Measurements from ENCODE around the gene NUDT21. TPM values are rescaled to one million over a fixed set of nuclear protein-coding genes. Genes with fewer than 3 reads are reported as not detected.

Gene NUDT21
- total RNA-seq, 2 donors from 2014 or later: 308 to 362 TPM

GRCh38 chr16:56425439-56425832 is 25.7 kb downstream of the NUDT21 start, which contains the start of gene AMFR:
TSS of gene AMFR (minus strand) at chr16:56425545. CDS start at chr16:56425327, 218 bp downstream.
- H3K9me3 Mint-ChIP-seq: no peaks in the 10 kb centered on the region
- H3K27ac Mint-ChIP-seq: peak within 1 kb of the TSS; percentile 89 to 96
- peak; percentile 94 for ATAC-seq
- peak; percentile 70 to 74 for DNase-seq (ENCODE audit: low spot score in 2 of 2)
- H3K36me3 Mint-ChIP-seq: peaks cover 4 to 5% of the 10 kb centered on the region in 2 donors

DNA sequence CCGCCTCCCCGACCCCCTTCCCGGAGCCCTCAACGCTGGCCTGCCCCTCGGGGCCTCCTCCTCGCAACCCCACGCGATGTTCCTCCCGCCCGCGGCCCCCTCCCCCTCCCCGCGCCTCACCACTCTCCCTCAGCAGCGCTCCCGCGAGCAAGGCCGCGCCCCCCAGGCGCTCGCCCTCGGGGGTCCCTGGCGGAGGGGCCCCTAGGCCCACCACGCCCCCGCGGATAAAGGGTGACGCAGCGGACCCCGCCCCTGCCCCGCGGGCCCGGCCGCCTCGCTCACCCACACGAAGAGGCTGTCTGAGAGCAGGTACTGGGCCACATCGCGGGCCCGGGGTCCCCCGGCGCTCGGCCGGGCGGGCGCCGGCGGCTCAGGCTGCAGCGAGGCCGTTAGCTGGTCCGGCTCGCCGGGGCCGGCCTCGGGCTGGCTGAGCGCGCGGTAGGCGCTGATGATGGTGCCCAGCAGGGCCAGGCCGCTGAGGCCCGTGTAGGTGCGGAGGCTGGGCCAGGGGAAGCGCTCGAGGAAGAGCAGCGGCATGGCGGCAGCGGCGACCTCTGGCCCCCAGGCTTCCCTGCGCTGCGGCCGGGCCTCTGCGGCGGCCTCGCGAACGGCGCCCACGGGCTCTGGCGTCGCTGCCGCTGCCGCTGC is 26.2 kb downstream of the NUDT21 start:
- Mint-ChIP-seq H3K36me3 (peaks cover 0 to 5% of the 10 kb centered on the region in 2 donors), H3K9me3 (no peaks in the 10 kb centered on the region), H3K27ac (peak overlapping the region; percentile 89 to 96)
- peak; percentile 45 to 60 for DNase-seq (ENCODE audit: low spot score in 2 of 2)
- ATAC-seq: peak; percentile 56 to 60

DNA sequence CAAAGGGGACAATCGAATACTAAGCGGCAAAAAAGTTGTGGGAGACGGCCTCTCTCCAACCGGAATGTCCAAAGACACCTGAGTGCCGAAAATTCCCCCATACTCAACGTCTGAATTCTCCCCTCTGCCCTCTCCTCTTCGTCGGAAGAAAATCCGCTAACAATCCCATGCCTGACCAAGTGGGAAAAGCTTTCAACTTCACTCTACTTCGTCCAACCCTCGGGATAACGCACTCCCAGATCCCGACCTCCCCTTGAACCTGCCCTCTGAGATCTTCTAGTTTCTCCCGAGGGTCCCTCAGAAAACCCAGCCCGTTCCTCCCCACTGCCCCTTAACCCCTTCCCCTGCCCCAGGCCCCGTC is 26.7 kb downstream of the NUDT21 start:
- peaks cover 0 to 5% of the 10 kb centered on the region in 2 donors for H3K36me3 Mint-ChIP-seq
- ATAC-seq: no peak
- H3K27ac Mint-ChIP-seq: peak overlapping the region; percentile 89 to 96
- H3K9me3 Mint-ChIP-seq: no peaks in the 10 kb centered on the region
- no peak for DNase-seq (ENCODE audit: low spot score in 2 of 2)

DNA sequence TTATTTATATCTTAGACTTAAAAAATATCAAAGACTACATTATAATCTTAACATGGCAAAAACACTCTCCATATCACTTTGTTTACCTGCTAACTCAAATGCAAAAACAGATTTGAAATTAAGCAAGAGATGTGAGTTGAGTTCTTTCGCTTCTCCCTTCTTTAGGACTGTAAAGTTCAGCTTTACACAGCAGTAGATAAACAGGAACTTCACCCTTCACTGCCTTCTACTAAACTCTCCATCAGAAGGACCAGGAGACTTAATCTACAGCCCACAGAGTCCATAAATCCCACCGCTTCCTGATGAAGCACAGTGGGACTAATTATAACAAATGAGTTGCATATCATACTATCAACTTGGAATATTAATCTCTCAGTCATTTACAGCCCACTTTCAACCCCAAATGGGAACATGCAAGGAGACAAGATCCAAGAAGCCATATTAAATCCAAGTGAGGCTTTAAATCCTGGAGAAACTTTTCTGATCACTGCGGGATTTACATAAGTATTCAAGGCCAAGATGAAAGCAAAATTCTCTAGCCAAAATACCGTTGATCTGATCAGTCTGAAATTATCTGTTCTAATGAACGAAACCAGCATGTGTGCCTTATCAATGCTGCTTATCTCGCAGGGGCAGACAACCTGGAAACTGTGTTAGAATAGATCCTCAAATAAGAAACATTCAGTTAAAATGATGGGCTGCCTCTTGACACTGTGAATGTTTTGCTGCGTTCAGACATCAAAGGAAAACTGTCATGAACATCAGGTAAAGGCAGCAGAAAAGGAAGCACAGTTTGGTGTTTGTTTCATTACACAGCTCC is 27.3 kb downstream of the NUDT21 start:
- Mint-ChIP-seq H3K9me3 (no peaks in the 10 kb centered on the region), H3K36me3 (peaks cover 0 to 5% of the 10 kb centered on the region in 2 donors), H3K27ac (peak overlapping the region; percentile 89 to 96)
- DNase-seq (ENCODE audit: low spot score in 2 of 2): no peak
- no peak for ATAC-seq

DNA sequence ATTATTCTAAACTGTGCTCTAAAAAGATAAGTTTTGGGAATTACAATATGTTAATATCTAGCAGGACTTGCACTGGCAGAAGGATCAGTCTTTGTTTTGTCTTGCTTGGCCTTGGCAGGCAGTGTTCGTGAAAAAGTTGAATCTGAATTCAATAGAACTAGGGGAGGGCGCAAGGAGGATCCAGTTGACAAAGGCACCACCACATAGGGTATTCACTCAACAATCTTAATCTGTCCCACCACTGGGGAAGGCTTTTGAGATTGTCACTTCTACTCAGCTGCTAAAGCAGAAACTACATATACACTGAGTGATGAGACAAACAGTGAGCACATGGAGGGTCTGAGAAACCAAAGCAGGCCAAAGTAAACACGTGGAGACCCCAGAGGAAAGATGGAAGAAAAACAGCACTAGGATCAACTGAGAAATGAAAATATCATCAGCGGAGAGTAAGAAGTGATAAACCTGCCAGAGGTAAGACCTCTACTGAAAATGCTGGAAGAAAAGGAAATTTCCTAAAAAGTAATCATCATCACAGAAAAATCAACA is 28.2 kb downstream of the NUDT21 start:
- Mint-ChIP-seq H3K36me3 (peaks cover 0 to 5% of the 10 kb centered on the region in 2 donors), H3K27ac (peak overlapping the region in 1 of 2 donors; percentile 34), H3K9me3 (no peaks in the 10 kb centered on the region)
- no peak for DNase-seq (ENCODE audit: low spot score in 2 of 2)
- ATAC-seq: no peak

DNA sequence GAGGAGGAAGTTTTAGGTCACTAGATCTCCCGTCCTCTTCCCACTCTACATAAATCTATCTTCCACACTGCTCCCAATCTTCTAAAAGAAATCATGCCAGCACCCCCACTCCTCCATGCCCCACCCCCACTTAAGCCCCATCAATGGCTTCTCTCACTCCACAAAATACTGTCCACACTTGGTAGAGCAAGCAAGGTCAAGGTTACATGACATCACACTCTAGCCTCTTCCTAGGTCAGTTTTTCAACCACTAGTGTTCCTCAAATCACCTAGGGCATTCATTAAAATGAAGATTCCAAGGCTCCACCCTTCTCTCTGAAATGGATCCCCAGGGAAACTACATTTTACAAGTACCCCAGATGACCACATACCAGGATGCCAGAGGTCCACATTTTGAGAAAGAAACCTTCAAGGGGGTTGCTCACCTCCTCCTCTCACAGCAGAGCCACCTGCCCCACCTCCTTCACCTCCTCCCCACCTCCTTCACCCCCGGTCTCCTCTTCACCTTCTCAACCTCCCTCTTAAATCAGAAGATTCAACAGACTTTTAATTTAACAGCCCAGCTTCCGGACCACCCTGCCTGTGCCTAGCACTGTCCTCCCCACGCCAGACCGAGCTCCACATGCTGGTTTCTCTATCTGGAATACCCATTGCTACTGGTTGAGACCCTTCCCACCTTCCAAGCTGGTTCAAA is 29.0 kb downstream of the NUDT21 start:
- DNase-seq (ENCODE audit: low spot score in 2 of 2) (no peak), ATAC-seq (no peak)
- Mint-ChIP-seq H3K9me3 (no peaks in the 10 kb centered on the region), H3K36me3 (peaks cover 0 to 5% of the 10 kb centered on the region in 2 donors), H3K27ac (peak overlapping the region; percentile 34 to 41)

DNA sequence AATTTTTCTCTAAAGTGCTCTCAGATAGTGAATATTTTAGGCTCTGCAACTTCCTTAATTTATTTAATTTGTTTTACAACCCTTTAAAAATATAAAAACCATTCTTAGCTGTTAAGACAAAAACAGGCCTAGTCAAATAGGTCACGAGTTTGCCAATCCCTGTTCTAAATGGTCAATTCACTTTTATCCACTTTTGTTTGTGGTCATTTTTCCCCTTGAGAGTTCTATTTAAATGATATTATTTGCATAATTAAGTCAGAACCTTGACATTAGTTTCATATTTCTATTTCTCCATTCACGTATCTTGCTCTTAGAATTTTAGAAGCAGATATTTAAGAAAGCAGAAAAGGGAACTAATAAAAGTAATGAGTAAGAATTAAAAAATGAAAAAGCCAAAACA is 29.8 kb downstream of the NUDT21 start:
- ATAC-seq: no peak
- DNase-seq (ENCODE audit: low spot score in 2 of 2): no peak
- Mint-ChIP-seq H3K9me3 (no peaks in the 10 kb centered on the region), H3K27ac (no peak overlapping the region), H3K36me3 (peaks cover 0 to 5% of the 10 kb centered on the region in 2 donors)

DNA sequence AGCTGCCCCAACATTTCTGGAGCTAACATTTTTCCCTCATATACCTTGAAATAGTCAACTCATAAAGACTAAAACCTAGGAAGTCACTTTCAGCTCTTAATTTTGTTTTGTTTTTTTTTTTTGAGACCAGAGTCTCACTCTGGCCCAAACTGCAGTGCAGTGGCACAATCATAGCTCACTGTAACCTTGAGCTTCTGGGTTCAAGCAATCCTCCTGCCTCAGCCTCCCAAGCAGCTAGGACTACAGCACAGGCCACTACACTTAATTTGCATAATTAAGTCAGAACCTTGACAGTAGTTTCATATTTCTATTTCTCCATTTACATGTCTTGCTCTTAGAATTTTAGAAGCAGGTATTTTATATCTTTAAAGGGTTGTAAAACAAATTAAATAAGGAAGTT is 30.5 kb downstream of the NUDT21 start:
- no peak for DNase-seq (ENCODE audit: low spot score in 2 of 2)

DNA sequence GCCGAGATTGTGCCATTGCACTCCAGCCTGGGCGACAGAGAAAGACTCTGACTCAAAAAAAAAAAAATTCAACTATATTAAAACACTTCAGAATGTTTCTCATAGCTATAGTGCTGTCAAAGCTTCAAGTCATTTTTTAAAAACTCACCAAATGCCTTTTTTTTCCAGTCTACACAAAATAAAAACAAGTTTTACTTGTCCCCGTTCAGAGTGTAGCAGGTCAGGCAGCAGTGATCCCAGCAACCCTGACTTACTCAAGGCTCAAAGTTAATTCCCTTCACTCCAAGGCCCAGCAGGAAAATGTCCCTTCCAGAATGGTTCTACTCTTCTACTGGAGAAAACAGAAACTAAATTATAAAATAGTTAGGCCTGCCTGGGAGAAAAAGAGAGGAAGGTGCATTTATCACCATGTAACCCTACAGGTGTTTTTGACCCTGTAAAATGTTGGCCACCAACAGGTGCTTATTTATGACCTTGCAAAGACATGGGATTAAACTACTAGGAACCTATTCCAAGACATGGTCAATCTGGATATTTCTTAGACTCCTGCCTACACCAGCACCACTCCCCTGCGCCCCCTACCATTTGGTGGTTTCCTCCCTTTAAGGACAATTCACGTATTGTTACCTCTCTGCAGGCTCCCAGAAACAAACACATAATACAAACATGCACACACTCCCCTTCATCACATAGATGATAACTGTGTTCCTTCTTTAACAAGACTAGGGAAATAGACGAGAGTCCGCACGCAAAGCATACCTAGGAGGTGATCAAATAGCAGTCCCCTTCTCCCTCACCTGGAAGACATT is 31.2 kb downstream of the NUDT21 start:
- H3K36me3 Mint-ChIP-seq: peaks cover 0 to 5% of the 10 kb centered on the region in 2 donors
- no peak for ATAC-seq
- H3K9me3 Mint-ChIP-seq: no peaks in the 10 kb centered on the region
- H3K27ac Mint-ChIP-seq: no peak overlapping the region
- DNase-seq (ENCODE audit: low spot score in 2 of 2): no peak

More for the DNA sequence above, 30.5 kb downstream of the NUDT21 start:
- no peak overlapping the region for H3K27ac Mint-ChIP-seq
- no peaks in the 10 kb centered on the region for H3K9me3 Mint-ChIP-seq
- H3K36me3 Mint-ChIP-seq: peaks cover 0 to 5% of the 10 kb centered on the region in 2 donors
- ATAC-seq: no peak

- DNase-seq (ENCODE audit: low spot score in 2 of 2) (no peak), ATAC-seq (no peak)
- Mint-ChIP-seq H3K9me3 (no peaks in the 10 kb centered on the region), H3K36me3 (no peaks in the 10 kb centered on the region), H3K27ac (no peak overlapping the region)
Measured at GRCh38 chr16:56417138-56417537, 34.0 kb downstream of the NUDT21 start.

GRCh38 chr16:56415875-56416274 is 35.3 kb downstream of the NUDT21 start:
- Mint-ChIP-seq H3K9me3 (no peaks in the 10 kb centered on the region), H3K27ac (no peak overlapping the region), H3K36me3 (no peaks in the 10 kb centered on the region)
- DNase-seq (ENCODE audit: low spot score in 2 of 2): no peak
- ATAC-seq: no peak

GRCh38 chr16:56414366-56414765 is 36.8 kb downstream of the NUDT21 start:
- Mint-ChIP-seq H3K36me3 (no peaks in the 10 kb centered on the region), H3K27ac (no peak overlapping the region), H3K9me3 (no peaks in the 10 kb centered on the region)
- DNase-seq (ENCODE audit: low spot score in 2 of 2) (no peak), ATAC-seq (no peak)

DNA sequence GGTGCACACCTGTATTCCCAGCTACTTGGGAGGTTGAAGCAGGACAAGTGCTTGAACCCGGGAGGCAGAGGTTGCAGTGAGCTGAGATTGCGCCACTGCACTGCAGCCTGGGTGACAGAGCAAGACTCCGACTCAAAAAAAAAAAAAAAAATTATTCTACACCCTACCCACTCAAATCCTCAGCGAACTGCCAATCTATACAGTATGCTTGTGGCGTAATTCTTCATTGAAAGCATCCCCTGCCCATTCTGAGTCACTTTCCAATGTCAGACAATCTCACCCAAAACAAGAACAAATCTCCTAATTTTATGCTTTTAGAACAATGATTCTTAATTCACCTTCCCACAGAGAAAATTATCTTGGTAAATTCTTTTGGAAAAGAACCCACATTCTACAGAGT is 37.8 kb downstream of the NUDT21 start:
- no peaks in the 10 kb centered on the region for H3K9me3 Mint-ChIP-seq
- H3K27ac Mint-ChIP-seq: no peak overlapping the region
- ATAC-seq (no peak), DNase-seq (ENCODE audit: low spot score in 2 of 2) (no peak)
- no peaks in the 10 kb centered on the region for H3K36me3 Mint-ChIP-seq

- Mint-ChIP-seq H3K27ac (no peak overlapping the region), H3K9me3 (no peaks in the 10 kb centered on the region), H3K36me3 (no peaks in the 10 kb centered on the region)
- DNase-seq (ENCODE audit: low spot score in 2 of 2) (no peak), ATAC-seq (no peak)
Measured at GRCh38 chr16:56411624-56412023, 39.5 kb downstream of the NUDT21 start.

- Mint-ChIP-seq H3K27ac (no peak overlapping the region), H3K36me3 (no peaks in the 10 kb centered on the region), H3K9me3 (no peaks in the 10 kb centered on the region)
- no peak for ATAC-seq
- DNase-seq (ENCODE audit: low spot score in 2 of 2): no peak
Measured at GRCh38 chr16:56411123-56411522, 40.0 kb downstream of the NUDT21 start.

GRCh38 chr16:56409195-56409594 is 41.9 kb downstream of the NUDT21 start:
- ATAC-seq: no peak
- no peak for DNase-seq (ENCODE audit: low spot score in 2 of 2)
- H3K36me3 Mint-ChIP-seq: no peaks in the 10 kb centered on the region
- H3K27ac Mint-ChIP-seq: no peak overlapping the region
- H3K9me3 Mint-ChIP-seq: no peaks in the 10 kb centered on the region
